Measurements from ENCODE around the gene SPOCK1.

GRCh38 chr5:137478043-137478442 is 21.1 kb downstream of the SPOCK1 start:
- no peak for TF ChIP-seq CTCF (IDR thresholded peaks at IDR 0.05; ENCODE audit: borderline replicate concordance, extremely low read depth, low read length, poor library complexity, severe bottlenecking)
- TF ChIP-seq EZH2 (IDR thresholded peaks at IDR 0.05; ENCODE audit: borderline replicate concordance, low read depth, low read length, severe bottlenecking): no peak
